ENCODE data around the gene ASPSCR1.

- TF ChIP-seq CTCF (IDR thresholded peaks at IDR 0.05) (no peak), POLR2A (IDR thresholded peaks at IDR 0.05) (no peak)
These were observed 16.5 kb downstream of the ASPSCR1 start for GRCh38 chr17:81993729-81994592.

Data from upper lobe of left lung (tissue), 4 donors.